Eye (tissue), 1 donor: ENCODE results near the gene UNC13D.
"Not testable (repeated sequence)": the region's sequence is repeated elsewhere in the genome, so short reads cannot be mapped to it uniquely, and the experiment has no call there.

ENCODE experiments used
- DNase-seq: peaks from one replicate; pipeline ENCODE4 v3.0.0-alpha.2; 2015

The UNC13D gene

DNA sequence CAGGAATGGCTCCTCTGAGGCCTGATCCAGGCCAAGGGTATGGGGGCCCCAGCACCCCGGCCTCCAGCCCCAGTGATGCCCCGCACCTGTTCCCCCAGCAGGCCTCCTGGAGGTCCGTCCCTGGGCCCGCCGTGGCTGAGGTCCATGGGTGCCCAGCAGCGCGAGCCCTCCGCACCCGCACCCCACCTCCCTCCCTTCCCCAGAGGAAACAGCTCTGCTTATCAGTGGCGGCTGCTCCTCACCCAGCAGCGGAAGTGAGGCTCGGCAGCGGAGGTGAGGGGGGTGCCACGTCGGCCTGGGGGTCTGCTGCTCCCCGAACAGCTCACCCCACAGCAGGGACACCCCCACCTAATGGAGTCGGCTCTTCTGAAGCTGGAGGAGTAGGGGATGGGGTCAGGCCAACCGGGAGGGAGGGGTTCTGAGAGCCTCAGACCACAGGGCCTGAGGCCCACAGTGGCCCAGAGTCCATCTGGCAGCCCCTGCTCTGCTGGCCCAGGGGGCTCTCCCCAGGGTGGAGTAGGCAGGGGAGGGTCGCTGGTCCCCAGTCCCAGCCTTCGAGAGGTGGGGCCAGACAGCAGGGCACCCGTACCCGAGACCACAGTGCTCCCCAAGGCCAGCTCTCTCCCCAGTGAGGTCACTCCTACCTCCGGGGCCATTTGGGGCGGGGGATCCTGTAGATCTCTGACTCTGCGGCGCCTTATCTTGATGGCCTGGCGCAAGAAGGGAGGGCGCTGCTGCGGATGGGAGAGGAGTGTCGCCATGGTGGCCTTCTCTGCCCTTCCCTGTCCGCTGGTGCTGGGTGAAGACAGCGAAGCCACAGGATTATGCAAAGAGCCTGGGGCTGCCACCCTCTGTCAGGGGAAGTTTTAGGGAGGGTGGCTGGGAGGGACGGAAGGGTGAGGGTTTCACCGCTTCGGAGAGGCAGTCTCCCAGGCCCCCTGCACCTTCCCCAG, at the start of gene UNC13D:
Gene UNC13D (minus strand): TSS at position 828 of the 953 bp plus-strand sequence. CDS start 67 bp downstream, at position 761.
- no peak for DNase-seq

DNA sequence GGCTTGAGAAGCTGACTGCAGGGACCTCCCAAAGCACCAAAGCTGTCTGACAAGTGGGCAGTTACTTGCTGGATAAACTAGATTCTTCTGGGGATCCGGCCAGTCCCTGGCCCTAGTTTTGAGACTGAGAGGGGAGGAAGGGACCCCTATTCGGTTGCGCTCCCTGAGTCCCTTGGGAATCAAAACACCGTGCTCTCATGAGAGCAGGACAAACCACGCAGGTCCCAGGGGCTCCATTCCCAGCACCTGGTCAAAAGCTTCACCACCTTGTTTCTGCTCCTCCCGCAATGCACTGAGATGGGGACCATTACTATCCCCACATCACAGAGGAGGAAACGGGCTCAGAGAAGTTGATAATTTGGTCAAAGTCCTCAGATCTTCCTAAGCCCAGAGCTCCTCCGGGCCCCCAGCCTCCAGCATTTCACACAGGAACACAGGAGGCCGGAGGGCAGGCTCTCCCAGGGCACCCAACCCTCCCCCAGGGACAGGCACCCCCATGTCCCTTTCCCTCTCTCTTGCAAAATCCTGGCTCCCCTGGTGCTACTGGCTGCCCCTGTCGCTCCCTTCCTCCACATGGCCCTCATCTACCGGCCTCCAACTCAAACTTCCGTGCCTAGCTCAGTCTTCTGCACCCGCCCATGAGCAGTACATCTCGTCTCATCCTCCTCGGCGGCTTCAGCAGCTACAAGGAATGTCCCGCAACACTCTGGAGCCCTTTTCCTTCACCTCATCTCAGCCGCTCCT, 49.3 kb upstream of the UNC13D start:
- DNase-seq, result no peak

DNA sequence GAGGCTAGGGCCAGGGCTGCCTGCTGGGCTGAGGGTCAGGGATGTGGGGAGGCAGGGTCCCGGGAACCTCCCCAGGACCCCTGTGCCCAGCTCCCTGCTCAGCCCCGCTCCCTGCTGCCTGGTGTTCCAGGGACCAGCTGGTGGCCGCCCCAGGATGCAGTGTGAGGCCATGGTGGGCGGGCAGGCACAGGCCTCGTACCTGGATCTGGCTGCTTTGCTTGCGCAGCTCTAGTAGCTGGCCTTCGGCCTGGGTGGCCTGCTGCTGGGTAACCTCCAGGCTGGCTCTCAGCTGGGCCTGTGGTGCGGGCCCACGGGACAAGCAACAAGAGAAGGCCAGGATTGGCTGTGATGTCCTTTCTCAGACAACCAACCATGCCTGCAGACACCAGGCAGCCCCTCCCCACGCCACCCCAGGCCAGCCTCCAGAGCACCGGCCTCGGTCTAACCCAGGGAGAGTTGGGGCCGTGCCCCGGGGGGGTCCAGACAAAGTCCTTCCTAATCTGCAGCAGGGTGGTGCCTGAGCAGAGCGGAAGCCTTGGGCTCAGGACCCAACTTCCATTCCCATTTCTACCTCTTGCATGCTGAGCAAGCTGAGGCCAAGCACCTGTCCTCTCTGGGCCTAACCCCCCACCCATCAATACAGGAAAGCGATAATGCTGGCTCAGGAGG, 48.5 kb upstream of the UNC13D start:
- DNase-seq, result no peak

DNA sequence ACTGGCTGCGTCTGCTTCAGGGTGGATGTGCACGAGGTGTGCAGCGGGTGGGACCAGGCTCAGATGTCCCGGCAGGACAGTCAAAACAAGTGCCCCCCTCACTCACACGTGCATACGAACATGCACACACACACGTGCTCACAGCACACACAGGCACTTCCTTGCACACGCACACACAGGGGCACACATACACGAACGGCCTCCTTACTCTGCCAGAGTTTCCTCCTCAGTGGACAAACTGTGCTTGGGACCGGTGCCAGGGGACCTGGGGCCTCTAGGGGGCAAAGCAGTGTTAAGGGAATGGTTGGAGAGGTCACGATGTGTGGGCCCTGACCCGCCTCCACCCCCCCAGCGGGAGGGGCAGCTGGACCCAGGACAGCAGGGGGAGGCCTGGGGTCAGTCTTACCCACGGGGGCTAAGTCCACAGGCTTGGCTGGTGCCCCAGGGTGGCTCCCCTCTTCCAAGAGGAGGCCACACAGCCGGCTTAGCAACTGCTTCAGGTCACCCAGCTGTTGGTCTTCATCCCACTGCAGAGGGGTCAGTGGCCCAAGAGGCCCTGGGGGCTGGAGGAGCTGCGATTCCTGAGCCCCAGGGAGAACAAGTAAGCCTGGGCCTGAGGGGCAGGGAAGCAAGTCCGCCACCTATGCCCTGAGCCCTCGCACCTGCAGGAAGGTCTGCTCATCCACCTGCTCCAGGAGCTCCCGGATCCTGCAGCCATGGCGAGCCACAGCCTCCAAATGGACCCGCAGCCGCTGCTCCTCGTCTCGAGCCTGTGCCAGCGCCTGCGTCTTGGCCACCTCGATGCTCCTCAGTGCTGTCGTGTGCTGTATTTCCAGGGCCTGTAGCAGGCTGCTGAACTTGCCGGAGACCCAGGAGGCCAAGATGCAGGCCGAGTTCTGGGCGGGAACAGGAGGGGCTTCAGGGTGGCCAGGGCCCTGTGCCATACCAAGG, 47.7 kb upstream of the UNC13D start:
- peak; percentile 22 for DNase-seq

DNA sequence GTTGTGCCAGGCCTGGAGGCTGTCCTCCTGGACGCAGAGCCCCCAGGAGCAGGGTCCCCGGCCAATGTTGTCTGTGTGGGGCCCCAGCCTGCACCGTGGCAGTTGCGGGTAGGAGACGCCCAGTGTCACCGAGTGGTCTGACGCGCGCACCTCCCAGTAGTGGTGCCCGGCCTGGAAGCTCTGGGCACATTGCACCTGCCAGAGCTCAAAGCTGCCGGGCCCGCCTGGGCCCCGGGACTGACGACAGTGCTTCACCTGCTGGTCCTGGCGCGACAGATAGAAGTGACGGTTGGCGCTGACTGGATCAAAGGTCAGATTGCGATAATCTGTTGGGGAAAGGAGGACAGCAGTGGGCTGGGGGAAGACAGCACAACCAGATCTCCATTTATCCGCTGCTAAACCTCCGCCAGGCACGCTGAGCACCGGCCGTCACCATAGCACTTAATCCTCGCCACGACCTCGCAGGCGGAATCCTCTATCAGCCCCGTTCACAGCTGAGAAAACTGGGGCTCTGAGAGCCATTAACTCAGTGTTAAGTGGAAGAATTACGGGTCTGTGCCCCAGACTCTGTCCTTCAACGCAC, 46.9 kb upstream of the UNC13D start:
- DNase-seq, result peak; percentile 23

DNA sequence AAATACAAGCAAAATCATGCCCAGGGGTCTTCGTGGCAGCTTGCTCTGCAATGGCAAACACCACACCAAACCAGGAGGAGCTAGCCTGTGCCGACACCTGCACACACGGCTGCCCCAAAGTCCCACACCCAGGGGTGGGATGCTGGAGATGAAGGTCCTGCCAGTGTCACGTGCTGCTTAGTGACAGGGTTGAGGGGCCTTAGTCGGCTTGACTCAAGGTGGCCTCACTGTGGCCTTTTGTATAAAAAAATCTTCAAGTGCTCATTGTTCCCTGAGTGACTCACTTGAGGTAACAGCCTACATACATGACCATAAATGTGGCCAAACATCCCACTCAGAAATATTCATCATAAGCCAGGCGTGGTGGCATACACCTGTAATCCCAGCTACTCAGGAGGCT, 45.2 kb upstream of the UNC13D start:
- DNase-seq, result no peak

DNA sequence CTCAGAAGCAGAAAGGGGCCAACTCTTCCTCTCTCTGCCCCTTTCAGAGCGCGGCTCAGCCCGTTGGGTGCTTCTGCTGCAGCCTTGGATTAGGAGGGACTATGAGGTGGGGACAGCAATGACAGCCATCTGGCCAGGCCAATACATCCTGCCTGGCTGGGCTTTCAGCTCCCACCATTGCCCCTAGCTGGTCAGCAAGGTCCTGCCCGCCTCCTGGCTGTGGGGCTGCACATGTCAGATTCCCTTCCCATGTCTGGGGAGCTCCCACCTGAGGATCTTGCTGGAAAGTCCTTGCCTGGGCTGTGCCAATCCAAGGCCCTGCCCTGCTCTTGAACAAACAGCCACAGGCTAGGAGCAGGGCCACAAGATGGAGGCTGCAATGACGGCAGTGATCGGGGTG, 44.3 kb upstream of the UNC13D start:
- no peak for DNase-seq

DNA sequence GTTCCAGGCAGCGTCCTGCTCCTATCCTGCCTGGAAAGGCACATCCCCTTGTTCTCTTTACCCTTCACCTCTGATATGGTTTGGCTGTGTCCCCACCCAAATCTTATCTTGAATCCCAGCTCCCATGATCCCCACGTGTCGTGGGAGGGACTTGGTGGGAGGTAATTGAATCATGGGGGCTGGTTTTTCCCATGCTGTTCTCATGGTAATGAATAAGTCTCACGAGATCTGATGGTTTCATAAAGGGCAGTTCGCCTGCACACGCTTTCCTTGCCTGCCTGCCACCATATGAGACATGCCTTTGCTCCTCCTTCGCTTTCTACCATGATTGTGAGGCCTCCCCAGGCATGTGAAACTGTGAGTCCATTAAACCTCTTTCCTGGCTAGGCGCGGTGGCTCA, 41.7 kb upstream of the UNC13D start:
- not testable (repeated sequence) for DNase-seq

DNA sequence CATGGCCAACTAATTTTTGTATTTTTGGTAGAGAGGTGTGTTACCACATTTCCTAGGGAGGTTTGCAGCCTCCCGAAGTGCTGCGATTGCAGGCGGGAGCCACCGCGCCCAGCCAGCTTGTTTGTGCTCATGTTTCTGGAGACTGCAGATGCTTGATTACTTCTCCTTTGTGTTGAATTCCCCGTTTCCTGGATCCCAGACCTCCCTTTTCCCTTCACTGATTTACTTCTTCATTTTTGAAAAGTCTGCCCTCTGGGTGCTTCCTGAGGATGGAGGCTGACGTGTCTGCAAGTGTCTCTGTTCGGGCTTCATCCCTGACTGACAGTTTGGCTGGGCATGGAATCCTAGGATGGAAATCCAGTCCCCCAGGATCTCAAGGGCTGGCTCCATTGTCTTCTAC, 41.2 kb upstream of the UNC13D start:
- no peak for DNase-seq

DNA sequence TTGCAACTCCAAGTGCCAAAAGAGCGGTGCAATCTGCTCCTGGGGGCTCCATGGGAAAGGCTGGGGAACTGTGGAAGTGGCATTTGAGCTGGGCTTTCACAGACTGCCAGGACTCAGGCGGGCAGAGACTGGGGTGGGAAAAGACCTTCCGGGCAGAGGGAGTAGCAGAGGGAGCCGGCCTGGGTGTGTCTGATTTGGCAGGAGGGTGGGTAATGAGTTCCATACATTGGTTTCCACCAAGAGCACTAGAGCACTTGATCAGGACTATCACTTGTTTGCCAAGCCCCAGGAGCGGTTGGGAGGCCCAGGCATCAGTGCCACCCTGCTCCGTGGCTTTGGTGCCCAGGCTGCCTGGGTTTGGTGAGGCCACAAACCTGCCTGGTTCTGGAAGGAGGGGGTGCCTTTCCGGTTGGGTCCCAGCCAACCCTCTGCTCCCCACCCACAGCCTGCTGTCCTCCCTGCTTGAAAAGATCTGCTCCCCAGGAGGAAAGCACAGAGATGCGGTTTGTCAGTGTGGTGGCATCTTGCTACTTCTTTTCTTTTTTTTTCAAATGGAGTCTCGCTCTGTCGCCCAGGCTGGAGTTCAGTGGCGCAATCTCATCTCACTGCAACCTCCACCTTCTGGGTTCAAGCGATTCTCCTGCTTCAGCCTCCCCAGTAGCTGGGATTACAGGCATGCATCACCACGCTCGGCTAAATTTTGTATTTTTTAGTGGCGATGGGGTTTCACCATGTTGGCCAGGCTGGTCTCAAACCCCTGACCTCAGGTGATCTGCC, 37.7 kb upstream of the UNC13D start:
- DNase-seq, result no peak

DNA sequence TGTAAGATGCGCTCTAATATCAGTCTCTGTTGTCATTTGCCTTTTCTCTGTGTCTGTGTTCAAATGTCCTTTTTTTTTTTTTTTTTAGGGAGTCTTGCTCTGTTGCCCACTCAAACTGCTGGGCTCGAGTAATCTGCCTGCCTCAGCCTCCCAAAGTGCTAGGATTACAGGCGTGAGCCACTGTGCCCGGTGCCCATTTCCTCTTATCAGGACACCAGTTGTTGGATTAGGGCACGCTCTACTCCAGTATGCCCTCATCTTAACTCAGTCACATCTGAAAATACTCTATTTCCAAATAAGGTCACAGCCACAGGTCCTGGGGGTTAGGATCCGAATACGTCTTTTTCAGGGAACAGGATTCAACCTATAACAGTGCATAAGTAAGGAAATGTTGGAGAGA, 36.1 kb upstream of the UNC13D start:
- no peak for DNase-seq

DNA sequence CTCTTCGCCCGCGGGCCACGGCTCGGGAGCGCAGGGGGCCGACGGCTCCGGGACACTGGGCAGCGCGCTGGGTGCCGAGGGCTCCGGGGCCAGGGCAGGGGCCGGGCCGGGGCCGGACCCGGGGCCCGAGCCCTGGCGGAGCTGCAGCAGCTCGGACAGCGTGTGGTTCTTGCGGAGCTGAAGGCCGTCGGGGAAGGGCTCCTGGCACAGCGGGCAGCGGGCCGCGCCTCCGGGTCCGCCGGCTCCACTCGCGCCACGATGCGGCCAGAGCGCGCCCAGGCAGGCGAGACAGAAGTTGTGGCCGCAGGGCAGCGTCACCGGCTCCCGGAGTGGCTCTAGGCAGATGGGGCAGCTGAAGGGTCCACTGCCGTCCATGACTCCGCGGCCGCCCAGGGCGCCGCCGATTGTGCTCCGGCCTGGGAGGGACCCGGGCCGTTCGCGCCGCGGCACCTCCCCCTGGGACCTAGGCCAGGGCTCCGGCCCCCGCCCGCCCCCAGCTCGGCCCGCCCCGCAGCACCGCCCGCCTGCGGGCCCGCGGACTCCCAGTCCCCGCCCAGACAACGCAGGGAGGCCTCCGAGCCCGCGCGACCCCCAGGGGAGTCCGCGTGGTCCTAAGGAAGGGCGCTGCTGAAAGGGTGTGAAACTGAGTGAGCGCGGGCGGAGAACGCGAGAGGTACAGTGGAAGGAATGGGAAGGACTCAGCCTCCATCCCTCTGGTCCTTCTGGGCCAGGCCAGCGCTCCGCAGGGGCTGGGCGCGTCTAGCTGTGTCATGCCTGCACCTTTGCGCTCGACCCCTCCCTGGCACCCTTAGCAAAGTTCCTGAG, 34.2 kb upstream of the UNC13D start, which contains the start of gene TRIM47:
Gene TRIM47 (minus strand): TSS at position 408 of the 825 bp plus-strand sequence. CDS start 33 bp downstream, at position 375.
- DNase-seq, result peak; percentile 66

DNA sequence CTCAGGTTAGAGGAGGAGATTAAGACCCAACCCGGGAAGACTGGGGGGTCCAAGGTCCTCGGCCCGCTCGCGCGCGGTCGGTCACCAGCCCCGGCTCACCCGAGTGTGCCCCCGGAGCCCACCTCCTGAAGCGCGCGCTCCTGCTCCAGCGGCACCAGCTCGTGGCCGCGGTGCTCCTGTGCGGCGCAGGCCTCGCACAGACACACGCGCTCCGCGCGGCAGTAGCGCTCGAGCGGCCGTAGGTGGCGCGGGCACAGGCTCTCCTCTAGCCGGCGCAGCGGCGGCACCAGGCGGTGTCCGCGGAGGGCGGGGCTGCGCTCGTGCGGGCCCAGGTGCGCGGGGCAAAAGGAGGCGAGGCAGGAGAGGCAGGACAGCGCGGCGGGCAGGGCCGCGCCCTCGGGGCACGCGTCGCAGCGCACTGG, 33.6 kb upstream of the UNC13D start:
- DNase-seq, result peak; percentile 87

DNA sequence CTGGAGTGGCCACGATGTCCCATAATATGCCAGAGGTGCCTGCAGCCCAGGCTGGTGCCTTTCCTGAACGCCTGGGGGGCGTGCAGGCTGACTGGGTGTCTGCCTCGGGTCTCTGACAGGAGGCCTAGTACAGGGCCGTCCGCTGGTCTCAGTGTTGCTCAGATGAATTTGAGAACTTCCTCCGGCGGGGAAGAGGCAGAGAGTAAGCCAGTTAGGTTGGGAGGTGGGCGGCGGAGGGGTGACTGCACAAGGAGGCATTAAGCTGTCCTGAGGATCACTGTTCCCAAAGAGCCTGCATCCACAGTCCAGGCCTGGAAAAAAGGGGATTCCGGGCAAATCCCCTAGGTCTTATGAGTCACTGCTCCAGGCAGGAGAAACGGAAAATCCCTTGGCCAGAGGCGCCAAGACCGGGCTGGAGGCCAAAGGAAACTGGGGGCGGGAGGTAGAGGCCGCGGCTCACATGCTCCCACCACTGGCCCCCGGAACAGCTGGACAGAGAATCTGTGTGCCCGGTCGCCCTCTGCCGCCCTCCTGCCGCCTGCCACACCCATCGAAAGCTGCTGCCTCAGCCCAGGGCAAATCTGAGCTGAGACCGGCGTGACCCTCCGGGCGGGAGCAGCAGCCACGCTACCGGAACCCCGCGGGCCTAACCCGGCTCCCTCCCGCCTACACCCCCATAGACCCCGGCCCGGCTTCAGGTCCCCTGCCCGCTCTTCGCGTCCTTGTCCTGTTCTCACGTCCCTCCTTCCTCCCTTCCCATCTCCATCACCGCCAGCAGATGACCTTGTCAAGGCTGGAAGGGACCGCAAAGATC, 32.9 kb upstream of the UNC13D start:
- peak; percentile 73 for DNase-seq

DNA sequence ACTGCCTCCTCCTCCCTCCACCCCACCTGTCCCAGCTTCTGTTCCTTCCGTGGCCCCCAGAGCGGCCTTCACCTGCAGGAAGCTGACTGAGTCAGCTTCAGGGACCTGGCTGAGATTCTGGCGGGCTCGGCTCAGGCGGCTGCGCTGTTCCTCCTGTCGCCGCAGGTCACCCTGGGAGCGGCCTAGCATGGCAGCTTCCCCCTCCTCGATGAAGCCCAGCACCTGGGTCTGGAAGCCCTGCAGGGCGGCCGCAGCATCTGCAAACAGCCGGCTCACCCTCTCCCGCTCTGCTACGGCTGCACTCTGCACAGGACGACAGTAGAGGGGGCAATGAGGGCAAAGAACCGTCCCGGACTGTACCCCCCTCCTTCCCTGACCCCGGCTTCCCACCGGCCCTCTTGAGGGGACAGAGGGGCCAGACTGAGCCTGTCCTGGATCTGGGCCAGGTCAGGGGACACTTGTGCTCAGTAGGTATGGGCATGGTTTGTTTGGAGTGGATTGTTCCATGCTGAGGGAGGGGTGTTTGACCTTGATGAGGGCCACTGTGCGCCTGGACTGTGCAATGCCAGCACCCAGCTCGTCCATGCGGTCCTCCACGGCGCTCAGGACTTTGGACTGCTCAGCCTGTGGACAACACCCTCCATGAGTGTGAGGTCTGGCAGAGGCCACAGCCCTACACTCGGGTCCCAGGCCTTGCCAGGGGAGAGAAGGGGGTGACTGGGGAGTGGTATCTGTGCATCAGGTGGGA, 32.2 kb upstream of the UNC13D start:
- DNase-seq, result peak; percentile 32

DNA sequence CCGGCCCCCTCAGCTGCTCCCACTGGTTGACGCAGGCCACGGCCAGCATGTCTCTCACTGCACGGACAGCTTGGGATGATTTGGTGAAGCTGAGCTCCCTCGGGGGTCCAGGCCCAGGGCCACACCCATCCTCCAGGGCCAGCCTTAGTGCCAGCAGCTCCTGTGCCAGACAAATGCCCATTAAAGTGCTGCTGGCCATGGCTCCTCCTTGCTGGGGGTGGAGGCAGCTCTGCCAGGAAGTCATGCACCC, 31.7 kb upstream of the UNC13D start:
- DNase-seq, result no peak

DNA sequence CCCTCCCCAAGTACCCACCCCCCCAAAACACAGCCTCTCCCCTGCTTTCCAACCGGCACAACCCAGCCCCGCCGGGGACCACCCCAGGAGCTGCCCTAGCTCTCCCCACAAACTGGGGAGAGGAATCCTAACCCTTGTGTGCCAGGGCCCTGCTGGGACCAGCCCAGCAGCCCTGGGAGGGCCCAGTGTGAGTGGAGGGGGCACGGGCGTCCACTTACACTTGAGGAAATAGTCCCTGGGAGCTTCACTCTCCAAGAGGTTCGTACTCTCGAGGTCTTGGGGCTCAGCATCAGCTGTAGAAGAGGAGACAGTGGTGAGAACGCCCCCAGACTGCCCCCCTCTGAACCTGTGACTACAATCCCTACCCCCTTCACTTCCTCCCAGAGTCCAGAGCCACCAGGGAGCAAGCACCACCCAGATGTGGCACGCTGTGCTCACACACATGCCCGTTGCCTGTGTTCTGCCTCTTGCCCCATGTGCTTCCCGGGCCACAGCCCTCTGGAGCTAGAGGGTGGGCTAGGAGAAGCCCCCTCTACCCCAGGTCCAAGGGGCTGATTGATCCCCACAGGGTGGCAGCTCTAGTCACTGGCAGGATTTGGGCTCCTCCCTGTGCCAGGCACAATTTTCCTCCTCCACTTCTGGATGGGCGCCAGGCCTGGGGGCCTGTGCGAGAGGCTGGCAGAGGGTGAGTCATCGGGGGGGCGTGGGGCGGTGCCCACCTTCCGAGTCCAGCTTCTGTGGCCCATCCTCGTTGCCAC, 31.2 kb upstream of the UNC13D start:
- DNase-seq, result no peak
